Measurements from ENCODE around the gene MTHFSD. TPM values are rescaled to one million over a fixed set of nuclear protein-coding genes. Genes with fewer than 3 reads are reported as not detected.

The MTHFSD gene
- total RNA-seq, 1 donor from 2014 or later: 8.1 TPM

- peak; percentile 48 for DNase-seq (ENCODE audit: low spot score)
- H3K4me1 Mint-ChIP-seq (ENCODE audit: low read depth): no peaks in the 10 kb centered on the region
- peaks cover 9% of the 10 kb centered on the region for H3K27me3 Mint-ChIP-seq (ENCODE audit: low read depth)
- H3K9me3 Mint-ChIP-seq (ENCODE audit: low read depth): no peaks in the 10 kb centered on the region
- no peak for TF ChIP-seq CTCF (IDR thresholded peaks at IDR 0.05)
- no peak overlapping the region for H3K27ac Mint-ChIP-seq (ENCODE audit: unreplicated experiment)
- no peak overlapping the region for H3K4me3 Mint-ChIP-seq (ENCODE audit: unreplicated experiment)
- H3K36me3 Mint-ChIP-seq (ENCODE audit: low read depth): peaks cover 2% of the 10 kb centered on the region
Measured at GRCh38 chr16:86532526-86532815, 22.6 kb downstream of the MTHFSD start.

- peaks cover 12% of the 10 kb centered on the region for H3K27me3 Mint-ChIP-seq (ENCODE audit: low read depth)
- H3K27ac Mint-ChIP-seq (ENCODE audit: unreplicated experiment): no peak overlapping the region
- no peaks in the 10 kb centered on the region for H3K4me1 Mint-ChIP-seq (ENCODE audit: low read depth)
- no peak for TF ChIP-seq CTCF (IDR thresholded peaks at IDR 0.05)
- H3K4me3 Mint-ChIP-seq (ENCODE audit: unreplicated experiment): no peak overlapping the region
- peak; percentile 88 for DNase-seq (ENCODE audit: low spot score)
- H3K36me3 Mint-ChIP-seq (ENCODE audit: low read depth): peaks cover 2% of the 10 kb centered on the region
- no peaks in the 10 kb centered on the region for H3K9me3 Mint-ChIP-seq (ENCODE audit: low read depth)
Measured at GRCh38 chr16:86531641-86532525, 23.2 kb downstream of the MTHFSD start.

- no peaks in the 10 kb centered on the region for H3K4me1 Mint-ChIP-seq (ENCODE audit: low read depth)
- peak; percentile 77 for DNase-seq (ENCODE audit: low spot score)
- TF ChIP-seq CTCF (IDR thresholded peaks at IDR 0.05): no peak
- H3K4me3 Mint-ChIP-seq (ENCODE audit: unreplicated experiment): no peak overlapping the region
- peaks cover 19% of the 10 kb centered on the region for H3K27me3 Mint-ChIP-seq (ENCODE audit: low read depth)
- H3K27ac Mint-ChIP-seq (ENCODE audit: unreplicated experiment): no peak overlapping the region
- H3K9me3 Mint-ChIP-seq (ENCODE audit: low read depth): no peaks in the 10 kb centered on the region
- H3K36me3 Mint-ChIP-seq (ENCODE audit: low read depth): peaks cover 2% of the 10 kb centered on the region
Measured at GRCh38 chr16:86531191-86531545, 23.9 kb downstream of the MTHFSD start.

GRCh38 chr16:86530251-86531190 is 24.5 kb downstream of the MTHFSD start:
- H3K36me3 Mint-ChIP-seq (ENCODE audit: low read depth): peaks cover 2% of the 10 kb centered on the region
- no peaks in the 10 kb centered on the region for H3K9me3 Mint-ChIP-seq (ENCODE audit: low read depth)
- H3K4me1 Mint-ChIP-seq (ENCODE audit: low read depth): no peaks in the 10 kb centered on the region
- no peak overlapping the region for H3K27ac Mint-ChIP-seq (ENCODE audit: unreplicated experiment)
- TF ChIP-seq CTCF (IDR thresholded peaks at IDR 0.05): no peak
- no peak overlapping the region for H3K4me3 Mint-ChIP-seq (ENCODE audit: unreplicated experiment)
- peak; percentile 59 for DNase-seq (ENCODE audit: low spot score)
- H3K27me3 Mint-ChIP-seq (ENCODE audit: low read depth): peaks cover 21% of the 10 kb centered on the region

- Mint-ChIP-seq H3K4me3 (ENCODE audit: unreplicated experiment) (no peak overlapping the region), H3K4me1 (ENCODE audit: low read depth) (no peaks in the 10 kb centered on the region), H3K27me3 (ENCODE audit: low read depth) (peaks cover 32% of the 10 kb centered on the region), H3K36me3 (ENCODE audit: low read depth) (peaks cover 2% of the 10 kb centered on the region), H3K27ac (ENCODE audit: unreplicated experiment) (no peak overlapping the region), H3K9me3 (ENCODE audit: low read depth) (no peaks in the 10 kb centered on the region)
- no peak for TF ChIP-seq CTCF (IDR thresholded peaks at IDR 0.05)
- DNase-seq (ENCODE audit: low spot score): peak; percentile 37
Measured at GRCh38 chr16:86529160-86529559, 25.9 kb downstream of the MTHFSD start.
